Measurements from ENCODE around the gene NUP107.

NUP107 gene

DNA sequence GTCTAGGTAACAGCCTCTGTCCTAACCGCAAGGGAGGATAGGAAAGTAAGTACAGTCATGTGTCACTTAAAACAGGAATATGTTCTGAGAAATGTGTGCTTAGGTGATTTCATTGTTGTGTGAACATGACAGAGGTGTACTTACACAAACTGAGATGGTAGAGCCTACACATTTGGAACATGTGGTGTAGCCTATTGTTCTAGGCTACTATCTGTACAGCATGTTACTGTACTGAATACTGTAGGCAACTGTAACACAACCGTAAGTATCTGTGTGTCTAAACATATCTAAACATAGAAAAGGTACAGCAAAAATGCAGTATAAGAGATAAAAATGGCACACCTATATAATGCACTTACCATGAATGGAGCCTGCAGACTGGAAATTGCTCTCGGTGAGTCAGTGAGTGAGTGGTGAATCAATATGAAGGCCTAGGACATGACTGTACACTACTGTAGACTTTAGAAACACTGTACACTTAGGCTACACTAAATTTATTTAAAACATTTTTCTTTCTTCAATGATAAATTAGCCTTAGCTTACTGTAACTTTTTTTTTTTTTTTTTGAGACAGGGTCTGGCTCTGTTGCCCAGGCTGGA is 108.0 kb downstream of the NUP107 start:
- H2AFZ ChIP-seq (ENCODE audit: low read depth, low read length), result no peak overlapping the region
- H3K4me3 ChIP-seq (ENCODE audit: low read length), result no peak overlapping the region
- TF ChIP-seq, protein P1, sequence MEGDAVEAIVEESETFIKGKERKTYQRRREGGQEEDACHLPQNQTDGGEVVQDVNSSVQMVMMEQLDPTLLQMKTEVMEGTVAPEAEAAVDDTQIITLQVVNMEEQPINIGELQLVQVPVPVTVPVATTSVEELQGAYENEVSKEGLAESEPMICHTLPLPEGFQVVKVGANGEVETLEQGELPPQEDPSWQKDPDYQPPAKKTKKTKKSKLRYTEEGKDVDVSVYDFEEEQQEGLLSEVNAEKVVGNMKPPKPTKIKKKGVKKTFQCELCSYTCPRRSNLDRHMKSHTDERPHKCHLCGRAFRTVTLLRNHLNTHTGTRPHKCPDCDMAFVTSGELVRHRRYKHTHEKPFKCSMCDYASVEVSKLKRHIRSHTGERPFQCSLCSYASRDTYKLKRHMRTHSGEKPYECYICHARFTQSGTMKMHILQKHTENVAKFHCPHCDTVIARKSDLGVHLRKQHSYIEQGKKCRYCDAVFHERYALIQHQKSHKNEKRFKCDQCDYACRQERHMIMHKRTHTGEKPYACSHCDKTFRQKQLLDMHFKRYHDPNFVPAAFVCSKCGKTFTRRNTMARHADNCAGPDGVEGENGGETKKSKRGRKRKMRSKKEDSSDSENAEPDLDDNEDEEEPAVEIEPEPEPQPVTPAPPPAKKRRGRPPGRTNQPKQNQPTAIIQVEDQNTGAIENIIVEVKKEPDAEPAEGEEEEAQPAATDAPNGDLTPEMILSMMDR (IDR thresholded peaks at IDR 0.05; ENCODE audit: low read depth, low read length), result no peak
- no peak for TF ChIP-seq EZH2phosphoT487 (IDR thresholded peaks at IDR 0.05; ENCODE audit: low read depth)
- H3K27me3 ChIP-seq (ENCODE audit: low read depth, low read length), result no peaks in the 10 kb centered on the region
- peaks cover 7% of the 10 kb centered on the region for H3K4me1 ChIP-seq (ENCODE audit: low read length)
- no peak overlapping the region for H3K4me2 ChIP-seq (ENCODE audit: low read length)
- no peaks in the 10 kb centered on the region for H4K20me1 ChIP-seq (ENCODE audit: insufficient read depth, low read length)
- H3K27ac ChIP-seq (ENCODE audit: low read length), result no peak overlapping the region
- no peaks in the 10 kb centered on the region for H3K9me3 ChIP-seq (ENCODE audit: insufficient read depth, low read length)
- H3K36me3 ChIP-seq (replicated peaks; ENCODE audit: low read depth, low read length), result no peaks in the 10 kb centered on the region
- no peaks in the 10 kb centered on the region for H3K79me2 ChIP-seq (ENCODE audit: low read length)
- no peak overlapping the region for H3K9ac ChIP-seq (ENCODE audit: low read length)
